GM18951 (cell line): ENCODE measurements around the gene RPL32.

Experiments used
- POLR2A ChIP-seq: IDR thresholded peaks from 4 replicates; pipeline ENCODE4 v1.6.1; 2011; ENCODE audit warnings: mild to moderate bottlenecking; ENCODE audit not compliant: insufficient read length, insufficient read depth; ENCODE audit errors: extremely low read depth
- in situ Hi-C: fragments of 300-500 bp; cut with MboI; formaldehyde crosslinking; loops from one replicate; pipeline ENCODE4 v1.12.0; 2022; ENCODE audit warnings: low sequenced_read_pairs, mixed read lengths, inconsistent platforms; ENCODE audit not compliant: unreplicated experiment

The RPL32 gene

DNA sequence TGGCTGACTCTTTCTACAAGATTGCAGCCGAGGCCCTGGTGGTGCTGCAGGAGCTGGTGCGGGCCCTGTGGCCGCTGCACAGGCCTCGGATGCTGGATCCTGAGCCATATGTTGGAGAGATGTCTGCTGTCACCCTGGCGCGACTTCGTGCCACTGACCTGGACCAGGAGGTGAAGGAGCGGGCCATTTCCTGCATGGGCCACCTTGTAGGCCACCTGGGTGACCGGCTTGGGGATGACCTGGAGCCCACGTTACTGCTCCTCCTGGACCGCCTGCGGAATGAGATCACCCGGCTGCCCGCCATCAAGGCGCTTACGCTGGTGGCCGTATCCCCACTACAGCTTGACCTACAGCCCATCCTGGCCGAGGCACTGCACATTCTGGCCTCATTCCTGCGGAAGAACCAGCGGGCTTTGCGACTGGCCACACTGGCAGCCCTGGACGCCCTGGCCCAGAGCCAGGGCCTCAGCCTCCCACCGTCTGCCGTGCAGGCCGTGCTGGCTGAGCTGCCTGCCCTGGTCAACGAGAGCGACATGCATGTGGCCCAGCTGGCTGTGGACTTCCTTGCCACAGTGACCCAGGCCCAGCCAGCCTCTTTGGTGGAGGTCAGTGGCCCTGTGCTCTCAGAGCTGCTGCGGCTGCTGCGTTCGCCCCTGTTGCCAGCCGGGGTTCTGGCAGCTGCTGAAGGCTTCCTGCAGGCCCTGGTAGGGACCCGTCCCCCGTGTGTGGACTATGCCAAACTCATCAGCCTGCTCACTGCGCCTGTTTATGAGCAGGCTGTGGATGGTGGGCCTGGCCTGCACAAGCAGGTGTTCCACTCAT, 24.6 kb downstream of the RPL32 start:
- no peak for TF ChIP-seq POLR2A
- in situ Hi-C loops, result no loop called here

DNA sequence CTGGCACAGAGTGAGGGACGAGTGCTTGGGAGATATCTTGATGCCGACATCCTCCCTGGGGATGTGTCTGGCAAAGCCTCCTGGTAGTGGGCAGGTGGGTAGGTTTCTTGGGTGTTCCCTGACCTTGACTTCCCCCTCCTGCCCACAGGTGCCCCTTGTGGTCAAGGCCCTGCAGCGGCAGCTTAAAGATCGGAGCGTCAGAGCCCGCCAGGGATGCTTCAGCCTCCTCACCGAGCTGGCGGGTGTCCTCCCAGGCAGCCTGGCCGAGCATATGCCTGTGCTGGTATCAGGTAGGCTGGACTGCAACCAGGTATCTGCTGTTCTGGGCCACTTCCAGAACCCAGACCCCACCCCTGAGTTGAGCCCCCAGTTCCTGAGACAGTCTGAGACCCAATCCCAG, 25.6 kb downstream of the RPL32 start:
- in situ Hi-C loops, result no loop called here
- no peak for TF ChIP-seq POLR2A

DNA sequence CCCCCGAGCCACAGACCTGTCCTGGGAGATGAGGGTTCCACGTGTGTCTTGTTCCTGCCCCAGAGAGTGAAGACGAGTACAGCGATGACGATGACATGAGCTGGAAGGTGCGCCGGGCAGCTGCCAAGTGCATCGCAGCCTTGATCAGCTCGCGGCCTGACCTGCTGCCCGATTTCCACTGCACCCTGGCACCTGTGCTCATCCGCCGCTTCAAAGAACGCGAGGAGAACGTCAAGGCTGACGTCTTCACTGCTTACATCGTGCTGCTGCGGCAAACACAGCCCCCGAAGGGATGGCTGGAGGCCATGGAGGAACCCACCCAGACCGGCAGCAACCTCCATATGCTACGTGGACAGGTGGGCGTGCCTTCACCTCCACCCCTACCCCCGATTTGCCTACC, 26.3 kb downstream of the RPL32 start:
- in situ Hi-C loops, result no loop called here
- no peak for TF ChIP-seq POLR2A

DNA sequence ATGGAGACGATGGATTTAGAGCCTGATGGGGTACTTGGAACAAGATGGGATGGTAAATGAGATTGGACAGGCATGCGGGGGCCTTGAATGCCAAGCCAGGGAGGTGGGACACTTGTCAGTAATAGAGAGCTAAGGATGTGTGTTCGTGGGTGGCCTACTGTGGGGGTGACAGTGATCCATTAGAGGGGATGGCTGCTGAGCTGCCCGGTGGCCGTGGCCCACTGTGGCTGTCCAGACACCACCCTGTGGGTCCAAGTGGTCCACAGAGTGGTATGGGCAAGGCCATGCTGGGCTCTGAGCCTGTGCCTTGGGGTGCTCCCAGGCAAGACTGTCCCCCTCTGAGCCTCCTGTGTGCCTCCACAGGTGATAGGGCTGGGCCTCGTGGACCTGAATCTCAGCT, 27.4 kb downstream of the RPL32 start:
- no peak for TF ChIP-seq POLR2A

DNA sequence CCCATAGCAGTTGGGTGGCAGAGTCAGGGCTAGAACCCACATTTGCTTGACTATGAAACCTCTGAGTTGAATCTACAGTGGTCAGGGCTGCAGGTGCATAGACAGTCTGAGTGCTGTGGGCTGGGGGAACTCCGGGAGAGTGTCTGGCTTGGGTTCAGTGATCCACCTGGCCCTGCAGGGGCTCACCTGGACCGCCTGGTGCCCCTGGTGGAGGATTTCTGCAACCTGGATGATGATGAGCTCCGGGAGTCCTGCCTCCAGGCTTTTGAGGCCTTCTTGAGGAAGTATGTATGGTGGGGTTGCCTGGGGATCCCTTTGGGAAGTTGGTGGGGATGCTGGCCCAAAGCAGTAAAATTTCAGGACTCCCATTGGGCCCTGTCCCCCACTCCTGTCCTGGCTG, 28.6 kb downstream of the RPL32 start:
- TF ChIP-seq POLR2A, result no peak
- in situ Hi-C loops, result no loop called here

More for the DNA sequence above, 27.4 kb downstream of the RPL32 start:
- in situ Hi-C loops, result no loop called here

DNA sequence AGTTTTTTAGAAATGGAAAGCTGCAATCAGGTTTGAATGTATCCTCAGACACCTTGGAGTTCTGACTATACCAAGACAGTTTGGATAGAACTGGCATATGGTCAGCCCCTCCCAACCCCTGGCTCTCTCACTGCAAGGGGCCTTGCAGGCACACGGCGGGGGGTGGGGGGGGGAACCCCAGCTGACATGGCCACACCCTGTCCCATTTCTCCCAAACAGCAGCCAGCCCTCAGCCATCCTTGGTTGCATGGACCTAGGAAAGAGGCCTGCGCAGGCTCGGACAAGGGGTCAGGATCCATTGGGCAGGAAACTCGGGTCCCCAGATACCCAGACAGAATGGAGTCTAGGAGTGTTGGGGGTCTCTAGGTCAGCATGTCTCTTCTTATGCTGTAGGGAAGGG, 30.4 kb downstream of the RPL32 start:
- in situ Hi-C loops, result no loop called here
- no peak for TF ChIP-seq POLR2A

DNA sequence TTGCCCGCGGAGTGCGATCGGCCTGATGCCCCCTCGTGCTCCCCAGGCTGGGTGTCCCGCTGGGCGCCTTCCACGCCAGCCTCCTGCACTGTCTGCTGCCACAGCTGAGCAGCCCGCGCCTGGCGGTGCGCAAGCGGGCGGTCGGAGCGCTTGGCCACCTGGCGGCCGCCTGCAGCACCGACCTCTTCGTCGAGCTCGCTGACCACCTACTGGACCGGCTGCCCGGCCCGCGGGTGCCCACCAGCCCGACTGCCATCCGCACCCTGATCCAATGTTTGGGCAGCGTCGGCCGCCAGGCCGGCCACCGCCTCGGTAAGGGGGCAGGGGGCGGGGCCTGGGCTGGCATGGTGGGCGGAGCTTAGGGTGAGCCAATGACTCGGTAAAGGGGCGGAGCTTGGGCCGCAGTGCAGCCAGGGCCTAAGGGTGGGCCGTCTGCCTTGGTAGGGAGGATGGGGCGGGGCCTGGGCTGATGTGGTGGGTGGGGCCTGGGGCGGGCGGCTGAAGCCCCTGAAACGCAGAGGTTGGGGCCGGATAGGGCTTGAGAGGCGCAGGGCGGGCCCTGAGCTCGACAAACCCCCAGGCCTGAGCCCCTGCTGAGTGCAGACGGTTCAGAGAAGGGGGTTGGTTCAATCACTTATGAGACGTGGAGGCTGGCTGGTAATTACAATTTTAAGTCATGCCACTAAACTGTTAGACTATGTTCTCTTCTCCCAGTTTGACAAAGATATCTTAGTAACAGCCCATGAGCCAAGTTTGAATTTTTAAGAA, 31.2 kb downstream of the RPL32 start:
- in situ Hi-C loops, result no loop called here
- TF ChIP-seq POLR2A, result no peak

DNA sequence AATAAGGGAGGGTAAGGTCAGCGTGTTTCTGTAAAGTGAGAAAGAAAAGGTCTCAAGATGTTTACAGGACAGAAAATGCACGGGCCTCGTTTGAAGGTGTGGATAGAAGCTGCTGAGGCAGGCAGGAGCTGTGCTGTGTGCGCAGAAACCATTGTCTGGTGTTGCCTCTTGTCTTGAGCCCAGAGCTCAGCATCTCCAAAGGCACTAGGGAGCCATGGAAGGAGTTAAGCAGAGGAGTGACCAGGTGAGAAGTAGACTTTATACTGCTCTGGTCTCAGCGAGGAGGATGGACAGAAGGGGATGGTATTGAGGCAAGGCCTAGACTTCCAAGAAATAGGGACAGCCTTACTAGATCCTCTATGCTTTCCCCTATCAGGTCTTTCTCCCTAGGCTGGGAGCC, 31.9 kb downstream of the RPL32 start:
- no peak for TF ChIP-seq POLR2A
- in situ Hi-C loops, result no loop called here

DNA sequence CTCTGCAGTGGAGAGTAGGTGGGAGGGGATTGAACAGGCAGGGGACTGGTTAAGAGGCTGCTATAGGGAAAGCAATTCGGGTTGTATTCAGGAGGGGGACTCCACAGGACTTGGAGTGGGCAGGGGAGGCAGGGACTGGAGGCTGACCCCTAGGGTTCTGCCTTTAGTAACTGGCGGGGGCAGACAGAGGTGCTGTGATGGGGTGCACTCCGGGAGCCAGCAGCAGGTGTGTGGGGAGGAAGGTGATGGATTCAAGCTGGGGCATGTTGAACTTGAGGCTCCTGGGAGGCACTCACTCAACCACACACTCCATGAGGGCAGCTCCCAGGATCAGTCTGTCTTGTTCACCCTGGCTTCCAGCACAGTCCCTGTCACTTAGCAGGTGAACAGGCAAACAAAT, 32.4 kb downstream of the RPL32 start:
- TF ChIP-seq POLR2A, result no peak
- in situ Hi-C loops, result no loop called here

DNA sequence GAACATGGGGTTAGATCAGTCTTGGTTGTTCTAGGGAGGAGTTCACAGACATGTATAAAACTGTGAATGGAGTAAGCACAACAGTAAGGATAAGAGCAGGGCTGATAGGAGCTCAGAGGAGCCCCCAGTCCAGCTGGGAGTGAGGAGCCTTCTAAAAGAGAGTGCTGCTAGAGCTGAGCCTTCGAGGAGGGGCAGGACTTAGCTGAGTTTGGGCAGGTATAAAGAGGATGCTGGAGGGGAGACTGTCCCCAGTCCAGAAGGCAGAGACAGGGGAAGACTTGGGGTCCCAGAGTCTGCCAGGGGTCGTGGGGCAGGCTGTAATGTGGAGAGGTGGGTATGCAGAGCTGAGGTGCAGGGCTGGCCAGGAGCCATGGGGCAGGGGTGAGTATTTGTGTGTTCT, 32.8 kb downstream of the RPL32 start:
- TF ChIP-seq POLR2A, result no peak
- in situ Hi-C loops, result no loop called here

DNA sequence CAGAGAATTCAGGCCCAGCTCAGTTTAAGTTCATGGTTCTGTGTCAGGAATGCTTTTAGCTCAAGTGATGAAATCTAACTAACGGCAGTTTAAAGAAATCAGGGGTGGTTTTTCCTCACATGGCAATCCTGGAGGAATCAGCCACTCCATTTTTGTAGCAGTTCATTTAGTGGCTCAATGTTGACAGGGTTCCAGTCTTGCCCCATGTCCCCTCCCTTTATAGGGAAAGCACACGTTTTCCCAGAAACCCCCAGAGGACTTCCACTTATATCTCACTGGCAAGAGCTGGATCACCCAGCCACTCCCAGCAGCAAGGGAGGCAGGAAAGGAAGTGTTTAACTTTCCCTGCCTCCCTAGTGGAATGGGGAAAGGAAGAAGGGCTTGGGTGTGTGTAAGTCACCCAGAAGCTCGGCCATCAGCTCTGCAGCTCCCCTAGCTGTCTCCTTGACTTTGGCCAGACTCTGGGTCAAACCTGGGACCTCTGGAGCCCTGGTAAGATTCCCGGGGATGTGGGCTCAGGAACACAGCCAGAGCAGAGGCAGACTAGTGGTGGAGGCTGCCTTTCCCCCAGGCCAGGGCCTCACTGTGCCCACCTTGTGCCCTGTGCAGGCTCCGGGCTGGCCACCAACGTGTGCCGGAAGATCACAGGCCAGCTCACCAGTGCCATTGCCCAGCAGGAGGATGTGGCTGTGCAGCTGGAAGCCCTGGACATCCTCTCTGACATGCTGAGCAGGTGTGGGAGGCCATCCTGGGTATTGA, 33.6 kb downstream of the RPL32 start:
- in situ Hi-C loops, result no loop called here
- no peak for TF ChIP-seq POLR2A

DNA sequence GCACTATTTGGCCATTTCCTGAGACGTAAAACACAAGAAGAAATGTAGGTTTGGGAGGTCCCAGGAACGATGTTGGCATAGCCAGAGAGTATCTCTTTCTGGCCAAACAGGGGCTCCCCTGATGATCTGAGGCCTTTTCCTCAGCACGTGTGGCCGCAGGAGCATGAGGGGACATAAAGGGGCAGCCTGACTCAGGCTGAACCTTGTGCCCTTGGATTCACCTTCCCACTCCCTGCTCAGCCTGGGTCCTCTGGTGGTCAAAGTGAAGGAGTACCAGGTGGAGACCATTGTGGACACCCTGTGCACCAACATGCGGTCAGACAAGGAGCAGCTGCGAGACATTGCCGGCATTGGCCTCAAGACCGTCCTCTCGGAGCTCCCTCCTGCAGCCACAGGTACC, 34.3 kb downstream of the RPL32 start:
- in situ Hi-C loops, result no loop called here
- no peak for TF ChIP-seq POLR2A

DNA sequence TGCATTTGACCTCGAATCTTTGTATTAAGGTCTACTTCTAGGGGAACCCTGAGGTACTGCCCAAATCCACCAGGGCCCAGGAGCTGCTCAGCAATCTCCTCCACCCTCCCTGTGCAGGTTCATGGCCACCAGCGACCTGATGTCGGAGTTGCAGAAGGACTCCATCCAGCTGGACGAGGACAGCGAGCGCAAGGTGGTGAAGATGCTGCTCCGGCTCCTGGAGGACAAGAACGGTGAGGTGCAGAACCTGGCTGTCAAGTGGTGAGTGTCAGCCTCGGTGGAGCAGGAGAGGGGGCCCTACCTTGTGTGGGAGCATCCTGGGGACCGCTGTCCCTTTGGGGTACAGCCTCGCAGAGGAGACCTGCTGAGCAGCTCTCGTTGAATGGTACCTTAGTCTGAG, 38.0 kb downstream of the RPL32 start:
- TF ChIP-seq POLR2A, result no peak
- in situ Hi-C loops, result no loop called here

DNA sequence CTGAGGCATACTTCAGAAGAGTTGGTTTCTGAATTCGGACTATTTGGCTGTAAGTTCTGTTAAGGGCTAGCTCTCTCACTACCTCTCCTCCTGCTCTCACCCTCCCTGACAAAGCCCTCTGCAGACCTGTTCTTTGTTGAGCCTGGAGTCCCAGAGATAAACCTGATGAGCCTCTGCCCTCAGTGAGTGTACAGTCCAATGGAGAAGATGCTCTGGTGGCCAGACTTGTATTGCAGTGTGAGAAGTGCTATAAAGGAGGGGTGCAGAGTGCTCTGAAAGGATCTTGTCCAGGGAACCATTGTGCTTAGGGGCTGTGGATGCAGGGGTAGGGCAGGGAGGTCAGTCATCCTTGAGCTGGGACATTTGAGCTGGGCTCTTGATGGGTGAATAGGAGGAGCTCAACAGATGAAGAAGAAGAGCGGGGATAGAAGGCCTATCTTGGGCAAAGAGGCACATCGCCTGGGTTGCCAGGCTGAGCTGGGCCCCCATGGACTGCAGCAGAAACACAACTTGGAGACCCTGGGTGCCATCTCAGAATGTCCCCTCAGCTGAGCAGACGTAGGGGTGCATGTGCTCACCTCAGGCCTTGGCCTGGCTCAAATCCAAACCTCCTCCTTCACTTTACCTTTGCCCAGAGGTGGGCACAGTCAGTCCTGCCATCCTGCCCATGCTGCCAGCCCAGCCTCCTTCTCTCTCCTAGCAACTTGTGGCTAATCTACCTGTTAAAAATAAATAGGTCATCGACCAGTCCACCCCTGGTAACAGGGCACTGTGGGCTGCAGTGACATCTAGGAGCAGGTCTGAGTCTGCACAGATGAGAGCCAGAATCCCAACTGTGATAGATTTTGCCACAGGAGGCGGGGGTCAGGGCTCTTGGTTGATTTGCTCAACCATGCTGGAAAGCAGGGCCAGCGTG, 41.6 kb downstream of the RPL32 start:
- in situ Hi-C loops, result no loop called here
- TF ChIP-seq POLR2A, result no peak
